Measurements from ENCODE around the gene ZSCAN10.

The ZSCAN10 gene

DNA sequence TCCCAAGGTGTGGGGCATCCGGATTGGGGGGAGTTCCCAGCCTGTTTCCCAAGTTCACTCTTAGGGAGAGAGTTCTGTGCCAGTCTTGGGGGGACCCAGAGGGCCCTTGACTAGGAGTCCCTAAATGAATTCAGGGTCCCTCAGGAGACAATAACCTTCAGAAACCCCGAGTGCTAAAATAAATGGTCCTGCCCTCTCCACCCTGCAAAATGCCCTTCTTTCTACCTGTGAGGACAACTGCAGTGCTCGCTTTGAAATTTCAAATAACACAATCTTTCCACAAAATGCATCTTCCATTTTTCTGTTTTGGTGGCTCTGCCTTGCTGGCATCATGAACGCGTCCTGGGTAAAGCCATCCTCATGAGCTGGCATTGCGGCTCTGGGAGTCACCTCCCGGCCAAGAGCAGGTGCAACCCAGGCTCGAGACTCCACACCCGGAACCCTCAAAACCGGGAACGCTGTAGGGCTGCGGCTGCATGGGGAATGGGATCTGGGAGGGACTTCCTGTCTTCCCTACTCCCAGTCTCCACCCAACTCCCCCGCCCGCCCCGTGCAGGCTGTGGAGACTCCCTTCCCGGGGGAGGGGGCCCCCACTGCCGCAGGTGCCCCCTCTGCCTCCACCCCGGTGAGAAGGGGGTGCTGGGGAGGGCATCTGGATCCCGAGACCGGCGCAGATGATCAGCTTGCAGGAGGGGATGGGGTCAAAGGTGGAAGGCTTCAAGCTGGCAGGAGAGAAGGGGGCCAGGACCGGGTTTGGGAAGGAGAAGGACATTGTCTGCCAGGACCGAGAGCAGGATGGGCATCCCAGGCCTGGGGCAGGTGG is 13.2 kb upstream of the ZSCAN10 start, which contains the start of gene ZNF205:
ZNF205 (plus strand) TSS at position 529 of the 823 bp plus-strand sequence. CDS start 845 bp downstream, outside the sequence.
- in situ Hi-C loops (cut with HindIII; ENCODE audit: low sequenced_read_pairs): no loop called here
- TF ChIP-seq, protein P1, sequence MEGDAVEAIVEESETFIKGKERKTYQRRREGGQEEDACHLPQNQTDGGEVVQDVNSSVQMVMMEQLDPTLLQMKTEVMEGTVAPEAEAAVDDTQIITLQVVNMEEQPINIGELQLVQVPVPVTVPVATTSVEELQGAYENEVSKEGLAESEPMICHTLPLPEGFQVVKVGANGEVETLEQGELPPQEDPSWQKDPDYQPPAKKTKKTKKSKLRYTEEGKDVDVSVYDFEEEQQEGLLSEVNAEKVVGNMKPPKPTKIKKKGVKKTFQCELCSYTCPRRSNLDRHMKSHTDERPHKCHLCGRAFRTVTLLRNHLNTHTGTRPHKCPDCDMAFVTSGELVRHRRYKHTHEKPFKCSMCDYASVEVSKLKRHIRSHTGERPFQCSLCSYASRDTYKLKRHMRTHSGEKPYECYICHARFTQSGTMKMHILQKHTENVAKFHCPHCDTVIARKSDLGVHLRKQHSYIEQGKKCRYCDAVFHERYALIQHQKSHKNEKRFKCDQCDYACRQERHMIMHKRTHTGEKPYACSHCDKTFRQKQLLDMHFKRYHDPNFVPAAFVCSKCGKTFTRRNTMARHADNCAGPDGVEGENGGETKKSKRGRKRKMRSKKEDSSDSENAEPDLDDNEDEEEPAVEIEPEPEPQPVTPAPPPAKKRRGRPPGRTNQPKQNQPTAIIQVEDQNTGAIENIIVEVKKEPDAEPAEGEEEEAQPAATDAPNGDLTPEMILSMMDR (IDR thresholded peaks at IDR 0.05; ENCODE audit: low read depth, low read length): no peak
- DNase-seq (ENCODE audit: low read depth, low spot score): peak; percentile 71
- peak within 1 kb of the TSS; percentile 92 for H3K4me3 ChIP-seq (ENCODE audit: low read depth, low read length)

DNA sequence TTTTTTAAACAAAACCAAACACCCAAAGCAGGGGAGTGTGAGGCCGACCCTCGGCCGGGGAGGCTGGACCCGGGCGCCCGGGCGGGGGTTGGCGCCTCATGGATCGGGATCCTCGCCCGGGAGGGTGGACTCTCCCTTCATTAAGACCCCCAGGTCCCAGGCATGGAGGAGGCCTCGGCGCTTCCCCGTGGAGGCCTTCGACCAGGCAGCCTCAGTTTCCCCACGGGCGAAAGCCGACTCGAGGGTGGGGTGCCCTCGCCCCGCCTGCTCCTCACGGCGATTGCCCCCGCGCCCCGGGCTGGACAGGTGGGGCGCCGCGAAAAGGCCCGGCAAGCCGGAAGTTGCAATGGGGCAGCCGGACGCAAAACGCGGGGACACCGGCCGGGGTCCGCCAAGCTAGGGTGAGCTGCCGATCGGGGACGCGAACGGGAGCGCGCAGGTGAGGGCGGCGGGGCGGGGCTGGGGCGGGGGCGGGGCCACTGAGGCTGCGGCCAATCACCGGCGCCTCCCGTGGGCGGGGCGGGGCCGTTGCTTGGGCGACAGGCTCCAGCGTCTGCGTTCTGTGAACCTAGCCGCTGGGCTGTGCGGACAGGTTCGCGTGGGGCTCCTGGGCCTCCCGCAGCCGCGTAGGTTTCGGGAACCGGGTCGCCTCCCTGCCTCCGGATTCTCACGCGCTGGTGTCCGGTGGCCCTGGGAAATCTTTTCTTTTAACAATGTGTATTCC is 7.3 kb upstream of the ZSCAN10 start:
- peak; percentile 90 for DNase-seq (ENCODE audit: low read depth, low spot score)
- H3K4me3 ChIP-seq (ENCODE audit: low read depth, low read length): peak overlapping the region; percentile 64
- in situ Hi-C loops (cut with HindIII; ENCODE audit: low sequenced_read_pairs): no loop called here
- TF ChIP-seq, protein P1 (IDR thresholded peaks at IDR 0.05; ENCODE audit: low read depth, low read length): no peak

DNA sequence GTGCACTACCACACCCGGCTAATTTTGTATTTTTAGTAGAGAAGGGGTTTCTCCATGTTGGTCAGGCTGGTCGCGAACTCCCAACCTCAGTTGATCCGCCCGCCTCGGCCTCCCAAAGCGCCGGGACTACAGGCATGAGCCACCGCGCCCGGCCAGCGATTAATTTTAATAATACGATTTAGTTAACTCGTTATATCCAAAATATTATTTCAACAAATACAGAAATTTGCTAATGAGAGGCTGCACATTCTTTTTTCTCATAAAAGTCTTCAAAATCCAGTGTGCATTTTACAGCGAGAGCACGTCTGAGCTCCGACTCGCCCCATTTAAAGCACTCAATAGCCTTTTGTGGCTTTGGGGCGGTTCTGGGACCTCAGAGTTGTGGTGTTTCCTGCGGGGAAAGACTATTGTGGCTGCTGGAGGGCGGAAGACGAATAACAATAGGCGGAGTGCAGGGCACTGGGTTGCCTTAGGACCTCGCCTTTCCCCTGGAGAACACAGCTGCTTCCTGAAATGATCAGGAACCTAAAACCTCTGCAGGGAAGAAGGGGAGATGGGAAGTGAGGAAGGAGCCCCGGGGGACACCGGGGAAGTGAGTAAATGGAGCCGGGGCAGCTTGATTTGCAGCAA is 2.9 kb upstream of the ZSCAN10 start:
- in situ Hi-C loops (cut with HindIII; ENCODE audit: low sequenced_read_pairs): no loop called here
- DNase-seq (ENCODE audit: low read depth, low spot score): no peak
- H3K4me3 ChIP-seq (ENCODE audit: low read depth, low read length): no peak overlapping the region
- TF ChIP-seq, protein P1 (IDR thresholded peaks at IDR 0.05; ENCODE audit: low read depth, low read length): no peak

DNA sequence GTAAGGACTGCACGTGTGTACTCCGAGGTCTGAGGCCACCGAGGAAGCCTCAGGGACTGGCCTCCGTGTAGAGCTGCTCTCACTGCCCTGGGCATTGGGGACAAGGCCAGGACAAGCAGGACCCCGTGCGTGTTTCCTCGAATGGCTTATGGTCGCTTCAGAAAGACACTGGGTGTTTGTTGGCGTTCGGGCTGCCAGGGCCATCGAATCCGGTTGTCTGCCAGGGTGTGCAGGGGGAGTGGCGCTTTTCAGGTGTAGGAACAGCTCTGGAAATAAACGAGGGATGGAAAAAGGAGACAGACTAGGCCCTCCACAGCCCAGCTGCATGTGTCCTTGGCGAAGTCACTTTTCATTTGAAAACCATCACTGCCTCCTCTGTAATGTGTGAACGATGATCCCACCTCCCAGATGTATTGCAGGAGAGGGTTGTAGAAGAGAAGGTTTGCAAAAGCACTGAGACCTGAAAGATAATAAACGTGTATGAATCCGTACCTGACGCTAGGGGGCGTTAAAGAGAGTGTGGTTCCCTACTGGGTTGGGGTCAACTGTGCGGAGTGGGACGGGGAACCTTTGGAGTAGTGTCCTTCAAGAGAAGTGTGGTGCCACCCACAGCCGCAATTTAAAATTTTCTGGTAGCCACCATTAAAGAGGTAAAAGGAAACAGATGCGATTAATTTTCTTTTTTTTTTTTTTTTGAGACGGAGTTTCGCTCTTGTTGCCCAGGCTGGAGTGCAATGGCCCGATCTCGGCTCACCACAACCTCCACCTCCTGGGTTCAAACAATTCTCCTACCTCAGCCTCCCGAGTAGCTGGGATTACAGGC is 2.1 kb upstream of the ZSCAN10 start:
- TF ChIP-seq, protein P1 (IDR thresholded peaks at IDR 0.05; ENCODE audit: low read depth, low read length): peak; percentile 51
- in situ Hi-C loops (cut with HindIII; ENCODE audit: low sequenced_read_pairs): no loop called here
- H3K4me3 ChIP-seq (ENCODE audit: low read depth, low read length): no peak overlapping the region
- DNase-seq (ENCODE audit: low read depth, low spot score): no peak

DNA sequence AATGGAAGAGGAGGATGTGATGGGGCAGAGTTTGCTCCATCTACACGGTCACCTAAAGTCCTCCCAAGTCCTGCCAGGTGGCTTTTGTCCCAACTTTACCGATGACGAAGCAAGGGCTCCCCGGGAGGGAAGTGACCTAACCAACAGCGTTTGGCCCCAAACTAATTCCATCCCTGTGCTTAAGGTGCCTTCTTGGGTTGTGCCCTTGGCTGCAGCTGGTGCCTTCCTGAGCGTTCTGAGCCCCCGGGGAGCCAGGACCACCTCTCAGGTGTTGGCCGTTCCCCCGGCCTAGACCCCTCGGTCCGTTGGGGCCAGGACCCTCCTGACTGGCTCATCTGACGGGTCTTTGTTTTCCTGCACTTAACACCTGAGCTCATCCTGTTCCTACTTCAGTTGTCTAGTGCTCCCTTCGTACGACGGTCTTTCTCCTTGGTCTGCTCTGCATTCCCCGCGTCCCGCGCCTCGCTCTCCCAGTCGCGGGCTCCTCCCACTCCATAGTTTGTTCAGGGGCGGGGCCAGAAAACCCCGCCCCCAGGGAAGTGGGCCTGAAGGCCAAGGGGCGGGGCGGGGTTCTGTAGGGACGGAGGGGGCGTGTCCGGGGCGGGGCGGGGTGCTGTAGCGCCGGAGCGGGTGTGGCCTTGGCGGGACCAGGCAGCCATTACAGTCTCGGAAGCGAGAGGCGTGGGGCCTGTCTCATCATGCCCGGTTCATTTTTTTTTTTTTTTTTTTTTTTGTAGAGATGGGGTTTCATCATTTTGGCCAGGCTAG is 822 bp upstream of the ZSCAN10 start:
- TF ChIP-seq, protein P1 (IDR thresholded peaks at IDR 0.05; ENCODE audit: low read depth, low read length): no peak
- DNase-seq (ENCODE audit: low read depth, low spot score): peak; percentile 84
- no peak overlapping the region for H3K4me3 ChIP-seq (ENCODE audit: low read depth, low read length)
- in situ Hi-C loops (cut with HindIII; ENCODE audit: low sequenced_read_pairs): no loop called here
